ENCODE data around the gene FGF8. TPM values are rescaled to one million over a fixed set of nuclear protein-coding genes. Genes with fewer than 3 reads are reported as not detected.

The FGF8 gene
- total RNA-seq, 1 experiment from 2014 or later: 0.39 TPM

GRCh38 chr10:101793526-101793925 lies 17.6 kb upstream of the FGF8 start:
- peaks cover 61% of the 10 kb centered on the region for H3K36me3 ChIP-seq (ENCODE audit: control insufficient read depth, insufficient read depth, low read length)
- no TSS peak for BruUV-seq (replicated peaks)
- H3K4me3 ChIP-seq (ENCODE audit: low read depth in 2 of 2, low read length in 2 of 2): no peak overlapping the region
- intact Hi-C loops (cut with micrococcal nuclease; ENCODE audit: unreplicated experiment) (no loop called here), in situ Hi-C loops (cut with HindIII; ENCODE audit: low pct_unique_long_range_greater_than_20kb, low sequenced_read_pairs) (no loop called here)
- ATAC-seq (no peak), DNase-seq (ENCODE audit: low read depth, low spot score) (no peak)
- ChIA-PET CTCF (interaction anchor here (1.0 kb wide), 1 partner anchor 12 kb away, joined by 5 read pairs; no protein-coding TSS in a partner anchor), POLR2A (no interaction called here)
- TF ChIP-seq CTCF (IDR thresholded peaks at IDR 0.05) (no peak), SIN3A (IDR thresholded peaks at IDR 0.05; ENCODE audit: borderline replicate concordance, insufficient read depth, low read depth, low read length) (no peak), POLR2AphosphoS5 (IDR thresholded peaks at IDR 0.05; ENCODE audit: low read depth, low read length) (no peak)
- TF ChIP-seq, protein P1, sequence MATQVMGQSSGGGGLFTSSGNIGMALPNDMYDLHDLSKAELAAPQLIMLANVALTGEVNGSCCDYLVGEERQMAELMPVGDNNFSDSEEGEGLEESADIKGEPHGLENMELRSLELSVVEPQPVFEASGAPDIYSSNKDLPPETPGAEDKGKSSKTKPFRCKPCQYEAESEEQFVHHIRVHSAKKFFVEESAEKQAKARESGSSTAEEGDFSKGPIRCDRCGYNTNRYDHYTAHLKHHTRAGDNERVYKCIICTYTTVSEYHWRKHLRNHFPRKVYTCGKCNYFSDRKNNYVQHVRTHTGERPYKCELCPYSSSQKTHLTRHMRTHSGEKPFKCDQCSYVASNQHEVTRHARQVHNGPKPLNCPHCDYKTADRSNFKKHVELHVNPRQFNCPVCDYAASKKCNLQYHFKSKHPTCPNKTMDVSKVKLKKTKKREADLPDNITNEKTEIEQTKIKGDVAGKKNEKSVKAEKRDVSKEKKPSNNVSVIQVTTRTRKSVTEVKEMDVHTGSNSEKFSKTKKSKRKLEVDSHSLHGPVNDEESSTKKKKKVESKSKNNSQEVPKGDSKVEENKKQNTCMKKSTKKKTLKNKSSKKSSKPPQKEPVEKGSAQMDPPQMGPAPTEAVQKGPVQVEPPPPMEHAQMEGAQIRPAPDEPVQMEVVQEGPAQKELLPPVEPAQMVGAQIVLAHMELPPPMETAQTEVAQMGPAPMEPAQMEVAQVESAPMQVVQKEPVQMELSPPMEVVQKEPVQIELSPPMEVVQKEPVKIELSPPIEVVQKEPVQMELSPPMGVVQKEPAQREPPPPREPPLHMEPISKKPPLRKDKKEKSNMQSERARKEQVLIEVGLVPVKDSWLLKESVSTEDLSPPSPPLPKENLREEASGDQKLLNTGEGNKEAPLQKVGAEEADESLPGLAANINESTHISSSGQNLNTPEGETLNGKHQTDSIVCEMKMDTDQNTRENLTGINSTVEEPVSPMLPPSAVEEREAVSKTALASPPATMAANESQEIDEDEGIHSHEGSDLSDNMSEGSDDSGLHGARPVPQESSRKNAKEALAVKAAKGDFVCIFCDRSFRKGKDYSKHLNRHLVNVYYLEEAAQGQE (IDR thresholded peaks at IDR 0.05; ENCODE audit: insufficient read depth in 1 of 2, low read depth in 2 of 2, low read length in 1 of 2): no peak
- H3K4me1 ChIP-seq (ENCODE audit: control insufficient read depth, insufficient read depth, low read length): no peaks in the 10 kb centered on the region
- H3K9me3 ChIP-seq (ENCODE audit: control insufficient read depth, insufficient read depth, low read depth, low read length): no peaks in the 10 kb centered on the region
- H3K27me3 ChIP-seq (ENCODE audit: control insufficient read depth, insufficient read depth, low read length): no peaks in the 10 kb centered on the region
- no peak overlapping the region for H3K27ac ChIP-seq (ENCODE audit: low read length)

- H3K36me3 ChIP-seq (ENCODE audit: control insufficient read depth, insufficient read depth, low read length): peaks cover 54% of the 10 kb centered on the region
- H3K4me1 ChIP-seq (ENCODE audit: control insufficient read depth, insufficient read depth, low read length): peaks cover 9% of the 10 kb centered on the region
- DNase-seq (ENCODE audit: low read depth, low spot score): no peak
- in situ Hi-C loops (cut with HindIII; ENCODE audit: low pct_unique_long_range_greater_than_20kb, low sequenced_read_pairs): no loop called here
- H3K4me3 ChIP-seq (ENCODE audit: low read depth in 2 of 2, low read length in 2 of 2): no peak overlapping the region
- ChIA-PET CTCF (no interaction called here), POLR2A (interaction anchor here (0.7 kb wide), 1 partner anchor 438 kb away, joined by 19 read pairs; no protein-coding TSS in a partner anchor)
- intact Hi-C loops (cut with micrococcal nuclease; ENCODE audit: unreplicated experiment): loop anchor here (10.0 kb wide), 1 partner anchor 575 kb away; no protein-coding TSS in a partner anchor
- TF ChIP-seq, protein P1 (IDR thresholded peaks at IDR 0.05; ENCODE audit: insufficient read depth in 1 of 2, low read depth in 2 of 2, low read length in 1 of 2): no peak
- no peak overlapping the region for H3K27ac ChIP-seq (ENCODE audit: low read length)
- H3K9me3 ChIP-seq (ENCODE audit: control insufficient read depth, insufficient read depth, low read depth, low read length): no peaks in the 10 kb centered on the region
- no peaks in the 10 kb centered on the region for H3K27me3 ChIP-seq (ENCODE audit: control insufficient read depth, insufficient read depth, low read length)
- no peak for ATAC-seq
- no TSS peak for BruUV-seq (replicated peaks)
Measured at GRCh38 chr10:101789686-101790085, 13.8 kb upstream of the FGF8 start.
